ENCODE data around the gene ZCCHC9. TPM values are rescaled to one million over a fixed set of nuclear protein-coding genes. Genes with fewer than 3 reads are reported as not detected.

The ZCCHC9 gene
- total RNA-seq, 4 donors from 2014 or later = 23.1 to 28.5 (median 25.7) TPM

GRCh38 chr5:81268521-81269196 is 32.7 kb upstream of the ZCCHC9 start:
- no peak for TF ChIP-seq CTCF (IDR thresholded peaks at IDR 0.05; ENCODE audit: low read depth)

GRCh38 chr5:81269751-81270393 is 31.5 kb upstream of the ZCCHC9 start:
- TF ChIP-seq CTCF (IDR thresholded peaks at IDR 0.05; ENCODE audit: low read depth) = no peak

GRCh38 chr5:81283976-81284375 is 17.4 kb upstream of the ZCCHC9 start:
- TF ChIP-seq CTCF (IDR thresholded peaks at IDR 0.05; ENCODE audit: low read depth) = no peak

- TF ChIP-seq CTCF (IDR thresholded peaks at IDR 0.05; ENCODE audit: low read depth) = no peak
Measured at GRCh38 chr5:81286059-81286617, 15.2 kb upstream of the ZCCHC9 start.

GRCh38 chr5:81288021-81288433 is 13.4 kb upstream of the ZCCHC9 start:
- TF ChIP-seq CTCF (IDR thresholded peaks at IDR 0.05; ENCODE audit: low read depth) = no peak

- TF ChIP-seq CTCF (IDR thresholded peaks at IDR 0.05; ENCODE audit: low read depth) = no peak
Measured at GRCh38 chr5:81290146-81290545, 11.2 kb upstream of the ZCCHC9 start.

- no peak for TF ChIP-seq CTCF (IDR thresholded peaks at IDR 0.05; ENCODE audit: low read depth)
Measured at GRCh38 chr5:81292130-81292529, 9.3 kb upstream of the ZCCHC9 start.
